ENCODE results near the gene USH2A.
A peak's percentile ranks its signal among the peaks of the same experiment; 100 is the strongest.
"Not testable (repeated sequence)": the region's sequence is repeated elsewhere in the genome, so short reads cannot be mapped to it uniquely, and the experiment has no call there.

Gene USH2A

GRCh38 chr1:216194721-216195120 lies 228.5 kb downstream of the USH2A start:
- DNase-seq: no peak

- no peak for DNase-seq
Observed at GRCh38 chr1:216193839-216194443, 229.3 kb downstream of the USH2A start.

- DNase-seq: no peak
Observed at GRCh38 chr1:216190438-216190837, 232.8 kb downstream of the USH2A start.

DNA sequence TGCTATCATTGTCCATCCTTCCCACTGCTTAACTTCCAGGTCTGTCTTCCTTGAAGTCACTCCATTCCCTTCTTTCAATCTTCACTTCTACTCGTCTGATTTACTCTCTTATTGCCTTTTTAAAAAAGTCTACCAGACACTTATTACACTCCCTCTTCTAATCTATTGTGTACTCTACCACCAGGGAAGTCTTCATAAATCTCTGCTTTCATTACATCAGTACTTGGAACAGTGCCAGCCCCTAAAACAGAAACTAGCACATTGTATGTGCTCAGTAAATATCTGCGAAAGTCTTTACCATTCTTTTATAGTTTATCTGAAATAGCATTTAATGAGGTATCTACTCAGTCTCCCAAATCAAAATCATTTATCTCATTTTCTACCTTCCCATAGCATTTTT lies 236.4 kb downstream of the USH2A start:
- no peak for DNase-seq

DNA sequence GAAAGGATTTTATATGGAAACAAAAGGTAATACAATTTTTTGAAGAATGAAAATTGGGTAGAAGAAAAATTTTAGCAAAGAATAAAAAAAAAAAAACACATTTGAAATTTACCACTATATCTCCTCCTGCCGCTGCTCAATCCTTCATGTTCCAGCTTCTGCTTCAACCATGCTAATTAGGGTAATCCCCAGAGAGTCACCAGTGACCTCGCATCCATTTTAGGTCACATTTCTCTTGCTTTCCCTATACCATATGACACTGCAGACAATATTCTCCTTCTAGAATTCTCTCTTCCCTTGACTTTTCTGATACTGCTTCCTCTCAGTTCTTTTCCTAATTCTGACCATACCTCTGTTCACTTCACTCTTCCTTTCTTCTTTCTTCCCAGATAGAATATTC lies 237.1 kb downstream of the USH2A start:
- no peak for DNase-seq

- no peak for DNase-seq
Observed at GRCh38 chr1:216184126-216184680, 239.0 kb downstream of the USH2A start.

GRCh38 chr1:216183454-216183853 lies 239.8 kb downstream of the USH2A start:
- no peak for DNase-seq

DNA sequence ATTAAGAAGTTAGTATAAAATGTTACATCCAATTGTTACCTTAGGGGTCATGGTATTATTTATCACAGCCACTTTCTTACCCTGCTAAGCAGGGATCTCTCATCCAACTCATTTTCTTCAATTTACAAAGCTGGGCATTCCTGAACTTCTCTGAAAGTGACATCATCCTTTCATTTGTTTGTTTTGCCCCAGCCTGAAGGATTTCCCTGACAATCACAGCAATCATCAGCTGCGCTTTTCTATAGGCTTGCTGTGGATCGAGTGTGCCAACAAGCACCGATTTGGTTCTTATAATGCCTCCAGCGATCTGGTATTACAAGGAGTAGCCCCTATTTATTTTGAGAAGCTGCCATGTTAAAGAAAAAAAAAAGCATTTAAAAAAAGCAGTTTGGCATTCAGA lies 240.2 kb downstream of the USH2A start:
- DNase-seq: peak in 1 of 14 donors; percentile 0

- no peak for DNase-seq
Observed at GRCh38 chr1:216181590-216181989, 241.7 kb downstream of the USH2A start.

- no peak for DNase-seq
Observed at GRCh38 chr1:216178281-216178680, 245.0 kb downstream of the USH2A start.

DNA sequence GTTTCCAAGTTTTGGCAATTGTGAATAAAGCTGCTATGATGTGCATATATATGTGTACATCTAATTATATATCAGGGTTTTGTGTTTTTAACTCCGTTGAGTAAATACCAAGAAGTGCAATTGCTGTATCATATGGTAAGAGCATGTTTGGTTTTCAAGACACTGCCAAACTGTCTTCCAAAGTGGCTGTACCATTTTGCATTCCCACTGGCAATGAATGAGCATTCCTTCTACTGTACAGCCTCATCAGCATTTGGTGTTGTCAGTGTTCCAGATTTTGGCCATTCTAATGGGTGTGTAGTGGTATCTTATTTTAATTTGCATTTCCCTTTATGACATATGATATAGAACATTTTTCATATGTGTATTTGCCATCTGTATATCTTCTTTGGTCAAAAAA lies 246.3 kb downstream of the USH2A start:
- no peak for DNase-seq

DNA sequence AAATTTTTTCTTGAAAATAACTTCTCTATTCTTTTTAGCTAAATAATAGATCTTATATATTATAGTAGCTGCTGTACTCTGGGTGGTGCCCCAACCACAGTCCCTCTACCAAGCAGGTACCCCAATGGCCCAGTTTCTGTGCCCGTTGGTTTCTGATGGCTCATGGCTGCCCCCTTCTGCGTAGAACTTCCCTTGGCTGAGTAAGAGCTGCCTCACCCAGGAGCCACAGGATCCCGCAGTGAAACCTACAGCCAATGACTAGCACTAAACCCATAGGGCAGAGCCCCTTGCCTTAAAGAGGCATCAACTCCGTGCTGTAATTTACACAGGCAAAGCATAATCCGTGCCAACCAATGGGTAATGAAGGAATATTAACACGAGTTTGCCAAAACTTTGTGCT lies 247.5 kb downstream of the USH2A start:
- DNase-seq: no peak

GRCh38 chr1:216173376-216173995 lies 249.8 kb downstream of the USH2A start:
- DNase-seq: no peak

- DNase-seq: no peak
Observed at GRCh38 chr1:216169351-216169750, 253.9 kb downstream of the USH2A start.

DNA sequence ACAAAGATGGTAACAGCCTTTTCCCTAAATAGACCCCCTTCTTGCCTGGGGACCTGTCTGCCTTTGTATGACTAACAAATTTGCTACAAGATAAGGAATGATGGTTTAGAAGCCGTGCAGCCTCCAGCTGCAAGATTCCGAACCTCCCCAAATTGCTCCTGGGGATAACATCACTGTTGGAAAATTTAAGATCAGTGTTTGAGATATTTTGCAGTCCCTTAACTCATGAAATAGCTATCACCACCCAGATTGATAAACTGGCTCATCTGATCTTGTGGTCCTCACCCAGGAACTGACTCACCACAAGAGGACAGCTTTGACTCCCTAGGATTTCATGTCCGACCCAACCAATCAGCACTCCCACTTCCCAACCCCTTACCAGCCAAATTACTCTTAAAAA lies 254.7 kb downstream of the USH2A start:
- no peak for DNase-seq

GRCh38 chr1:216154063-216154462 lies 269.2 kb downstream of the USH2A start:
- DNase-seq: no peak

DNA sequence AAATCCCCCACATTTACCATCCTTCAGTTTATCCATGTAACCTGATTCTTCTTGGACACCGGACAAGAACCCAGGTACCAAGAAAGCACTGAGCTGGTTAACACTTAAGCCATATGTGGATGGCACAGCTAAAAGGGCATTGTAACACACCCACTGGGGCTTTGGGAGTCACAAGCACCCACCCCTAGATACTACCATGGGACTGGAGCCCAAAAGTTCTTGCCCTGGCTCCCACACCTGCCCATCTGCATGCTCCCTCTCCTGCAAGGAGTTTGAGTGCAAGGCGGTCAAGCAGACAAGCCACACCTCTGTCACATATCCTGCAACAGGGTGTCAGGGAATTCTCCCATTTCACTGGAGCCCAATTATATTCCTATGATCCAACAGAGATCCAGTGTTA lies 270.1 kb downstream of the USH2A start:
- DNase-seq: no peak

DNA sequence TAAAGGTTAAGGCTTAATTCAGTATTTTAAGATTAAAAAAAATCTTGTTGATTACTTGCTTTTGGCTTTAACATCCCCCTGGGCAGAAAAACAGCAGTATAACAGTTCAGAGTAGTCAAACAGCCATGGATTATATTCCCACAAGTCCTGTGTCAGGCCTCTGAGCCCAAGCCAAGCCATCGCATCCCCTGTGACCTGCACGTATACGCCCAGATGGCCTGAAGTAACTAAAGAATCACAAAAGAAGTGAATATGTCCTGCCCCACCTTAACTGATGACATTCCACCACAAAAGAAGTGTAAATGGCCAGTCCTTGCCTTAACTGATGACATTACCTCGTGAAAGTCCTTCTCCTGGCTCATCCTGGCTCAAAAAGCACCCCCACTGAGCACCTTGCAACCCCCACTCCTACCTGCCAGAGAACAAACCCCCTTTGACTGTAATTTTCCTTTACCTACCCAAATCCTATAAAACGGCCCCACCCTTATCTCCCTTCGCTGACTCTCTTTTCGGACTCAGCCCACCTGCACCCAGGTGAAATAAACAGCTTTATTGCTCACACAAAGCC lies 277.7 kb downstream of the USH2A start:
- DNase-seq: not testable (repeated sequence)

GRCh38 chr1:216144661-216145450 lies 278.4 kb downstream of the USH2A start:
- DNase-seq: no peak

GRCh38 chr1:216142921-216143320 lies 280.3 kb downstream of the USH2A start:
- DNase-seq: no peak

DNA sequence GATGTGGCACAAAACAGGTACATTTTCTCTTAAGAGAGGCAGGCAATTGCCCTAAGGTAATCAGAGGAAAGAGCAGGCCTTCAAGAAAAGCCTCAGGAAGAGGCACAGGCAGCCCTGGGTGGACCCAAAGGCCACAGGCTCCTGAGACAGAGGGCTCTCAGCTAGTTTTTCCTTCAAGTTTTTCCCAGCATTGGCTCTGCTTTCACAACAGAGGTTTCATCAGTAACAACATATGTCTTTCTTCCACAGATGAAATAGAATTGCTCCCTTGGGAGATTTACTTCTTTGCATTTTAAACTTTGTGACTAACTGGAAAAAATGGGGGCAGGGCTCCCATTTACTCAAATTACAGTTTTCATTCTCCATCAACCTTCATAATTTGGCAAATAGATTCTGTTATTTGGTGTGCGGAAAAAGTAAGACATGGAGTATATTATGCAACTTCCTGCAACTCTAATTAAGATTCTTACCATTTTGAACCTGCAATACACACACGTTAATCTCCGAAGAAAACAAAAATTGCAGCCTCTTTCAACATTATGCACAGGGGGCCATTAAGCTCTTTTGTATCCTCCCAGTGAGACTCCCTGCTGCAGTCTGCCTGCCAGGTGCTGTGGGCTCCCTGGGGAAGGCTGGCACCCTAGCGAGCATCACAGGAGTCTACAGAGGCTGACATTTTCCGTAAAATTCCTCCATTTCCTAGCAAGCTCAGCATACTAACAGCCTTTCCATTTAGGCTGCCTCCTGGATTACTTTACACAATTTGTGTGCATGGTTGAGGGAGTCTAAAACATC lies 282.3 kb downstream of the USH2A start:
- no peak for DNase-seq

GRCh38 chr1:216124192-216124781 lies 299.0 kb downstream of the USH2A start:
- DNase-seq: no peak

Measured in C1 segment of cervical spinal cord (tissue), 14 donors.